GM12878 (cell line): Measurements from ENCODE around the gene NAMPT. TPM values are rescaled to one million over a fixed set of nuclear protein-coding genes. Genes with fewer than 3 reads are reported as not detected.

Experiments used
- ATF7 ChIP-seq: fragments of 450-650 bp; IDR thresholded peaks from 2 replicates; pipeline ENCODE4 v1.6.1; 2016; ENCODE audit warnings: low read depth, mild to moderate bottlenecking
- CBFB ChIP-seq: IDR thresholded peaks from 2 replicates; pipeline ENCODE4 v1.6.1; 2016; ENCODE audit warnings: antibody characterized with exemption, low read depth
- CEBPB ChIP-seq, 2 experiments: fragments of 150-350 bp in 1 of 2; IDR thresholded peaks; 2 replicates each; pipeline ENCODE4 v1.6.1; 2012 to 2014; ENCODE audit warnings: low read depth in 2 of 2, low read length in 2 of 2, borderline replicate concordance in 1 of 2, inconsistent platforms in 1 of 2
- CHD4 ChIP-seq: fragments of 200-600 bp; sonication (generic); IDR thresholded peaks from 2 replicates; pipeline ENCODE4 v1.6.1; 2016; ENCODE audit warnings: mild to moderate bottlenecking
- DPF2 ChIP-seq: fragments of 450-650 bp; IDR thresholded peaks from 2 replicates; pipeline ENCODE4 v1.6.1; 2017; ENCODE audit warnings: mild to moderate bottlenecking
- ESRRA ChIP-seq: IDR thresholded peaks from 2 replicates; pipeline ENCODE4 v1.6.1; 2012; ENCODE audit warnings: mild to moderate bottlenecking, low read length, improper control_type of control experiment
- HCFC1 ChIP-seq: fragments of 150-350 bp; IDR thresholded peaks from 2 replicates; pipeline ENCODE4 v1.6.1; 2014; ENCODE audit warnings: low read length
- HDGF ChIP-seq: fragments of 450-650 bp; IDR thresholded peaks from 2 replicates; pipeline ENCODE4 v1.6.1; 2016; ENCODE audit warnings: antibody characterized with exemption
- IRF4 ChIP-seq: IDR thresholded peaks from 2 replicates; pipeline ENCODE4 v1.6.1; 2011; ENCODE audit warnings: low read depth, low read length
- MAX ChIP-seq: IDR thresholded peaks from 2 replicates; pipeline ENCODE4 v1.6.1; 2012; ENCODE audit warnings: low read depth, low read length, improper control_type of control experiment
- NFYA ChIP-seq: IDR thresholded peaks from 2 replicates; pipeline ENCODE4 v1.6.1; 2011; ENCODE audit warnings: low read depth, mild to moderate bottlenecking, low read length, improper control_type of control experiment, borderline replicate concordance
- NR2C2 ChIP-seq: IDR thresholded peaks from 2 replicates; pipeline ENCODE4 v1.6.1; 2011; ENCODE audit warnings: borderline replicate concordance, low read depth; ENCODE audit not compliant: control insufficient read depth, insufficient read length
- RAD51 ChIP-seq: fragments of 450-650 bp; IDR thresholded peaks from 2 replicates; pipeline ENCODE4 v1.6.1; 2016; ENCODE audit warnings: moderate library complexity, mild to moderate bottlenecking, inconsistent platforms
- RB1 ChIP-seq: fragments of 450-650 bp; formaldehyde crosslinking; IDR thresholded peaks from 2 replicates; pipeline ENCODE4 v1.6.1; 2017; ENCODE audit warnings: mild to moderate bottlenecking, borderline replicate concordance
- SMC3 ChIP-seq: IDR thresholded peaks from 2 replicates; pipeline ENCODE4 v1.6.1; 2011; ENCODE audit warnings: low read length, improper control_type of control experiment, borderline replicate concordance
- SREBF2 ChIP-seq: IDR thresholded peaks from 2 replicates; pipeline ENCODE4 v1.6.1; 2012; ENCODE audit warnings: mild to moderate bottlenecking, low read length
- SRF ChIP-seq, 2 experiments: IDR thresholded peaks; 2 replicates each; pipeline ENCODE4 v1.6.1; 2011; ENCODE audit warnings: low read depth in 2 of 2, low read length in 2 of 2, mild to moderate bottlenecking in 1 of 2, moderate library complexity in 1 of 2
- STAT1 ChIP-seq: fragments of 450-650 bp; conservative IDR thresholded peaks from 2 replicates; pipeline ENCODE4 v1.6.1; 2014; ENCODE audit warnings: antibody characterized with exemption, mild to moderate bottlenecking
- STAT3 ChIP-seq: IDR thresholded peaks from 2 replicates; pipeline ENCODE4 v1.6.1; 2011; ENCODE audit warnings: low read depth, low read length, improper control_type of control experiment
- SUPT20H ChIP-seq: IDR thresholded peaks from 2 replicates; pipeline ENCODE4 v1.6.1; 2011; ENCODE audit warnings: low read depth, mild to moderate bottlenecking, low read length, moderate library complexity, borderline replicate concordance; ENCODE audit not compliant: control insufficient read depth
- ZNF592 ChIP-seq: fragments of 450-650 bp; IDR thresholded peaks from 2 replicates; pipeline ENCODE4 v1.6.1; 2017; ENCODE audit warnings: mild to moderate bottlenecking, moderate library complexity
- polyA plus RNA-seq, 11 experiments: library from polyadenylated mRNA; depleted of rRNA in 4 of 11; unstranded in 6 of 11; stranded (reverse) in 5 of 11; fragments of >200 nt; fragmentation: Nextera tagmentation in 4 of 11; fragmentation: Illumina TruSeq in 1 of 11; extraction: Ambion mirVana in 4 of 11; extraction: Trizol in 1 of 11; gene quantifications; 1 replicate in 1 of 11; 2 replicates in 10 of 11; pipeline versions ENCODE4 v1.2.1 to v1.2.3, GENCODE V29; 2011 to 2016; ENCODE audit warnings: inconsistent platforms in 2 of 11, missing spikeins in 2 of 11, low read depth in 1 of 11
- total RNA-seq, 4 experiments: library from RNA; depleted of rRNA in 3 of 4; stranded (reverse); fragments of >200 nt in 3 of 4; fragmentation: Illumina TruSeq in 1 of 4; extraction: Trizol in 1 of 4; gene quantifications; 2 replicates each; pipeline versions ENCODE4 v1.2.1 to v1.2.3, GENCODE V29; 2013 to 2021
- TF ChIP-seq, protein P1 (sequence below): fragments of 450-650 bp; IDR thresholded peaks from 2 replicates; pipeline ENCODE4 v1.6.1; 2016; ENCODE audit warnings: mild to moderate bottlenecking
- TF ChIP-seq, protein P2 (sequence below): fragments of 450-650 bp; IDR thresholded peaks from 2 replicates; pipeline ENCODE4 v1.6.1; 2018; ENCODE audit warnings: borderline replicate concordance, mild to moderate bottlenecking; ENCODE audit not compliant: partially characterized antibody

The NAMPT gene
- total and polyA plus RNA-seq, 10 of the 15 experiments (the other 5 are each of a cell fraction or from before 2014, with no cell fraction given), result 28.3 to 173 (median 75.0) TPM

- TF ChIP-seq, protein P1, sequence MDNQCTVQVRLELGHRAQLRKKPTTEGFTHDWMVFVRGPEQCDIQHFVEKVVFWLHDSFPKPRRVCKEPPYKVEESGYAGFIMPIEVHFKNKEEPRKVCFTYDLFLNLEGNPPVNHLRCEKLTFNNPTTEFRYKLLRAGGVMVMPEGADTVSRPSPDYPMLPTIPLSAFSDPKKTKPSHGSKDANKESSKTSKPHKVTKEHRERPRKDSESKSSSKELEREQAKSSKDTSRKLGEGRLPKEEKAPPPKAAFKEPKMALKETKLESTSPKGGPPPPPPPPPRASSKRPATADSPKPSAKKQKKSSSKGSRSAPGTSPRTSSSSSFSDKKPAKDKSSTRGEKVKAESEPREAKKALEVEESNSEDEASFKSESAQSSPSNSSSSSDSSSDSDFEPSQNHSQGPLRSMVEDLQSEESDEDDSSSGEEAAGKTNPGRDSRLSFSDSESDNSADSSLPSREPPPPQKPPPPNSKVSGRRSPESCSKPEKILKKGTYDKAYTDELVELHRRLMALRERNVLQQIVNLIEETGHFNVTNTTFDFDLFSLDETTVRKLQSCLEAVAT, result 0 out of 2 replicates have a peak, but pooled peaks have one; percentile 75
- TF ChIP-seq STAT3, result 0 out of 2 replicates have a peak, but pooled peaks have one; percentile 25
- TF ChIP-seq MAX, result no peak
- no peak for TF ChIP-seq HCFC1
- TF ChIP-seq STAT1, result no peak
- no peak for TF ChIP-seq NFYA
- TF ChIP-seq ESRRA, result no peak
- no peak for TF ChIP-seq CHD4
- TF ChIP-seq SMC3, result peak; percentile 15; the same call in 1 of the 2 replicates
- TF ChIP-seq HDGF, result no peak
- TF ChIP-seq CEBPB (IDR thresholded peaks at IDR 0.05; ENCODE audit: borderline replicate concordance in 1 of 2, low read depth in 2 of 2, low read length in 2 of 2), result 0 out of 4 replicates have a peak, but pooled peaks of 1 of the 2 experiments have one; percentile 47
- 0 out of 2 replicates have a peak, but pooled peaks have one; percentile 26 for TF ChIP-seq CBFB
- TF ChIP-seq SRF (IDR thresholded peaks at IDR 0.05; ENCODE audit: low read depth in 2 of 2, low read length in 2 of 2), result no peak
- peak; percentile 62; the same call in 1 of the 2 replicates for TF ChIP-seq ZNF592
- no peak for TF ChIP-seq SUPT20H
- no peak for TF ChIP-seq SREBF2
- TF ChIP-seq, protein P2, sequence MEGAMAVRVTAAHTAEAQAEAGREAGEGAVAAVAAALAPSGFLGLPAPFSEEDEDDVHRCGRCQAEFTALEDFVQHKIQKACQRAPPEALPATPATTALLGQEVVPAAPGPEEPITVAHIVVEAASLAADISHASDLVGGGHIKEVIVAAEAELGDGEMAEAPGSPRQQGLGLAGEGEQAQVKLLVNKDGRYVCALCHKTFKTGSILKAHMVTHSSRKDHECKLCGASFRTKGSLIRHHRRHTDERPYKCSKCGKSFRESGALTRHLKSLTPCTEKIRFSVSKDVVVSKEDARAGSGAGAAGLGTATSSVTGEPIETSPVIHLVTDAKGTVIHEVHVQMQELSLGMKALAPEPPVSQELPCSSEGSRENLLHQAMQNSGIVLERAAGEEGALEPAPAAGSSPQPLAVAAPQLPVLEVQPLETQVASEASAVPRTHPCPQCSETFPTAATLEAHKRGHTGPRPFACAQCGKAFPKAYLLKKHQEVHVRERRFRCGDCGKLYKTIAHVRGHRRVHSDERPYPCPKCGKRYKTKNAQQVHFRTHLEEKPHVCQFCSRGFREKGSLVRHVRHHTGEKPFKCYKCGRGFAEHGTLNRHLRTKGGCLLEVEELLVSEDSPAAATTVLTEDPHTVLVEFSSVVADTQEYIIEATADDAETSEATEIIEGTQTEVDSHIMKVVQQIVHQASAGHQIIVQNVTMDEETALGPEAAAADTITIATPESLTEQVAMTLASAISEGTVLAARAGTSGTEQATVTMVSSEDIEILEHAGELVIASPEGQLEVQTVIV, result no peak
- TF ChIP-seq ATF7, result peak; percentile 97
- no peak for TF ChIP-seq NR2C2
- TF ChIP-seq RB1, result no peak
- peak; percentile 94 for TF ChIP-seq DPF2
- TF ChIP-seq RAD51, result peak; percentile 48
- peak; percentile 87 for TF ChIP-seq IRF4
Measured at GRCh38 chr7:106285855-106286492, 1.2 kb upstream of the NAMPT start (continued).
